Neuronal stem cell (in vitro differentiated cells): ENCODE results near the gene LRMDA.

ENCODE experiments used
- DNase-seq: peaks from one replicate; pipeline ENCODE4 v3.0.0-alpha.2; 2013; ENCODE audit warnings: low spot score
- H2AFZ ChIP-seq: one replicate; pipeline ENCODE4 v1.6.1; 2013; ENCODE audit warnings: mild to moderate bottlenecking, low read length, inconsistent platforms
- H2AK5ac ChIP-seq: 2 replicates; pipeline ENCODE4 v1.6.1; 2013; ENCODE audit warnings: low read depth, mild to moderate bottlenecking, inconsistent platforms, low read length, moderate library complexity, mixed read lengths
- H2BK120ac ChIP-seq: 2 replicates; pipeline ENCODE4 v1.6.1; 2013; ENCODE audit warnings: low read depth, mild to moderate bottlenecking, inconsistent platforms, low read length, moderate library complexity, mixed read lengths
- H2BK12ac ChIP-seq: one replicate; pipeline ENCODE4 v1.6.1; 2013; ENCODE audit warnings: low read length, inconsistent platforms
- H2BK15ac ChIP-seq: 2 replicates; pipeline ENCODE4 v1.6.1; 2013; ENCODE audit warnings: mild to moderate bottlenecking, low read length, inconsistent platforms, mixed read lengths
- H2BK5ac ChIP-seq: one replicate; pipeline ENCODE4 v1.6.1; 2013; ENCODE audit warnings: inconsistent platforms, mild to moderate bottlenecking, low read length, moderate library complexity
- H3K14ac ChIP-seq: one replicate; pipeline ENCODE4 v1.6.1; 2013; ENCODE audit warnings: low read length, inconsistent platforms
- H3K18ac ChIP-seq: 2 replicates; pipeline ENCODE4 v1.6.1; 2013; ENCODE audit warnings: low read length, inconsistent platforms
- H3K23ac ChIP-seq: 2 replicates; pipeline ENCODE4 v1.6.1; 2013; ENCODE audit warnings: low read depth, mild to moderate bottlenecking, mixed read lengths, low read length, inconsistent platforms; ENCODE audit not compliant: poor library complexity
- H3K27ac ChIP-seq: replicated peaks from 3 replicates; pipeline ENCODE4 v1.5.1; 2013; ENCODE audit warnings: low read length, inconsistent platforms
- H3K27me3 ChIP-seq, 3 experiments: 2 replicates each; pipeline ENCODE4 v1.6.1; 2013; ENCODE audit warnings: low read length in 3 of 3, mild to moderate bottlenecking in 2 of 3, inconsistent platforms in 1 of 3, low read depth in 1 of 3, mixed read lengths in 1 of 3, moderate library complexity in 1 of 3; ENCODE audit not compliant: control insufficient read depth in 3 of 3, insufficient read depth in 3 of 3
- H3K36me3 ChIP-seq, 2 donors: replicated peaks in 1 of 2; 2 replicates each; pipeline ENCODE4 v1.6.1; 2013; ENCODE audit warnings: low read length in 2 of 2; ENCODE audit not compliant: control insufficient read depth in 2 of 2, insufficient read depth in 2 of 2
- H3K4ac ChIP-seq: 2 replicates; pipeline ENCODE4 v1.6.1; 2013; ENCODE audit warnings: inconsistent platforms, mild to moderate bottlenecking, low read length, moderate library complexity
- H3K4me1 ChIP-seq, 2 donors: 1 replicate in 1 of 2; 2 replicates in 1 of 2; pipeline ENCODE4 v1.6.1; 2013; ENCODE audit warnings: low read length in 2 of 2, low read depth in 1 of 2; ENCODE audit not compliant: control insufficient read depth in 2 of 2, insufficient read depth in 1 of 2
- H3K4me2 ChIP-seq: one replicate; pipeline ENCODE4 v1.6.1; 2013; ENCODE audit warnings: mild to moderate bottlenecking, low read length, inconsistent platforms; ENCODE audit not compliant: insufficient read depth, poor library complexity, severe bottlenecking
- H3K4me3 ChIP-seq, 2 donors: 2 replicates each; pipeline ENCODE4 v1.5.1; 2013; ENCODE audit warnings: low read length in 2 of 2, mild to moderate bottlenecking in 2 of 2, inconsistent platforms in 1 of 2, moderate library complexity in 1 of 2
- H3K79me1 ChIP-seq: one replicate; pipeline ENCODE4 v1.6.1; 2013; ENCODE audit warnings: low read depth, mild to moderate bottlenecking, inconsistent platforms, low read length, moderate library complexity
- H3K9ac ChIP-seq: one replicate; pipeline ENCODE4 v1.6.1; 2013; ENCODE audit warnings: mild to moderate bottlenecking, low read depth, low read length, inconsistent platforms; ENCODE audit not compliant: poor library complexity
- H3K9me3 ChIP-seq, 2 donors: replicated peaks in 1 of 2; 2 replicates each; pipeline versions ENCODE3 to v1.6.1; 2013; ENCODE audit warnings: low read length in 2 of 2, mild to moderate bottlenecking in 2 of 2, inconsistent platforms in 1 of 2, low read depth in 1 of 2, mixed read lengths in 1 of 2, moderate library complexity in 1 of 2; ENCODE audit not compliant: control insufficient read depth in 2 of 2, insufficient read depth in 1 of 2
- H4K8ac ChIP-seq: one replicate; pipeline ENCODE4 v1.6.1; 2013; ENCODE audit warnings: low read depth, mild to moderate bottlenecking, inconsistent platforms, low read length, moderate library complexity
- H4K91ac ChIP-seq: one replicate; pipeline ENCODE4 v1.6.1; 2013; ENCODE audit warnings: low read length, low read depth, mild to moderate bottlenecking, inconsistent platforms; ENCODE audit not compliant: poor library complexity
- WGBS, 2 donors: extraction: QIAGEN DNeasy Blood & Tissue Kit; methylation state at CpG; one replicate each; pipeline ENCODE4 v1.1.7; 2013; ENCODE audit warnings: missing lambda C conversion rate in 2 of 2, mixed read lengths in 1 of 2; ENCODE audit not compliant: insufficient read length in 2 of 2, insufficient replicate concordance in 1 of 2; ENCODE audit errors: extremely low coverage in 2 of 2; 5-methylcytosine and 5-hydroxymethylcytosine counted together

The LRMDA gene

GRCh38 chr10:76352300-76352699 lies 920.9 kb downstream of the LRMDA start:
- Histone ChIP-seq H3K18ac (no peak overlapping the region), H3K4me2 (no peak overlapping the region), H3K4me3 (no peak overlapping the region), H3K36me3 (no peaks in the 10 kb centered on the region), H2BK5ac (no peak overlapping the region), H4K8ac (no peak overlapping the region), H2AFZ (no peak overlapping the region), H3K27ac (no peak overlapping the region), H3K27me3 (no peaks in the 10 kb centered on the region), H4K91ac (no peak overlapping the region), H3K9me3 (no peaks in the 10 kb centered on the region), H2BK12ac (no peak overlapping the region), H3K9ac (no peak overlapping the region), H3K4me1 (peaks cover 0 to 2% of the 10 kb centered on the region in 2 donors), H2BK15ac (no peak overlapping the region), H3K14ac (no peak overlapping the region), H3K23ac (no peak overlapping the region), H2AK5ac (no peak overlapping the region), H3K4ac (no peak overlapping the region), H2BK120ac (no peak overlapping the region), H3K79me1 (no peaks in the 10 kb centered on the region)
- DNase-seq = no peak
- WGBS, 2 donors = no CpG with 5 or more reads among the region's 5 CpGs

GRCh38 chr10:76353237-76353851 lies 921.9 kb downstream of the LRMDA start:
- no peak overlapping the region for H3K4ac ChIP-seq
- H2BK12ac ChIP-seq = no peak overlapping the region
- H3K4me2 ChIP-seq = no peak overlapping the region
- H3K18ac ChIP-seq = no peak overlapping the region
- no peak overlapping the region for H3K27ac ChIP-seq
- H3K4me1 ChIP-seq = peaks cover 0 to 5% of the 10 kb centered on the region in 2 donors
- H3K23ac ChIP-seq = no peak overlapping the region
- no peak overlapping the region for H4K8ac ChIP-seq
- no CpG with 5 or more reads among the region's 6 CpGs for WGBS, 2 donors
- H2AK5ac ChIP-seq = no peak overlapping the region
- no peak overlapping the region for H3K4me3 ChIP-seq
- H3K36me3 ChIP-seq = no peaks in the 10 kb centered on the region
- no peaks in the 10 kb centered on the region for H3K79me1 ChIP-seq
- H4K91ac ChIP-seq = no peak overlapping the region
- H3K9me3 ChIP-seq = no peaks in the 10 kb centered on the region
- DNase-seq = no peak
- H3K27me3 ChIP-seq = no peaks in the 10 kb centered on the region
- no peak overlapping the region for H2BK15ac ChIP-seq
- no peak overlapping the region for H3K14ac ChIP-seq
- H2BK5ac ChIP-seq = no peak overlapping the region
- no peak overlapping the region for H2BK120ac ChIP-seq
- H3K9ac ChIP-seq = no peak overlapping the region
- H2AFZ ChIP-seq = no peak overlapping the region

DNA sequence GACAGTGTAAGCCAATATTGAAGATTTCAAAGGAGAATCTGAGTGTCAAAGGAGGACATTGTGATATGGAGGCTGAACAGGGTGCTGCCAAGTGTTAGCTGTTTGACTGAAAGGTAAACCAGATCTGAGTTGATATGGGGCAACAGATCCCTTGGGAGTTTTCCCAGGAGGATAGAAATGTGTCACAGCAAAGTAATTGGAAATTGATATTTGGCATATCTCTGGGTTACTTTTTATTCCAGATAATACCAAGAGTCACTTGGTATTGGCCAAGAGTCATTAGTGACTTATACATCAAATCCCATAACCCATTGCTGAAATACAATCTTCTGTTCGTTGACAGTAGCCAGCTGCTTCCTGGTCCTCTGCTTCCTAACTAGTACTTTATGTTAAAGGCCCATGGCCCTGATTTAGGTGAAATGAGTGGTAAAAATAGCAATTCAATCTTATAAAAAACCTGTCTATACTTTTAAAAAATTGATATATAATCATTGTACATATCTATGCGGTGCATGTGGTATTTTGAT lies 922.9 kb downstream of the LRMDA start:
- H3K4ac ChIP-seq = no peak overlapping the region
- H3K79me1 ChIP-seq = no peaks in the 10 kb centered on the region
- H4K8ac ChIP-seq = no peak overlapping the region
- no peak overlapping the region for H3K23ac ChIP-seq
- H2AK5ac ChIP-seq = no peak overlapping the region
- no peaks in the 10 kb centered on the region for H3K27me3 ChIP-seq
- H2BK15ac ChIP-seq = no peak overlapping the region
- no peaks in the 10 kb centered on the region for H3K36me3 ChIP-seq
- H3K27ac ChIP-seq = no peak overlapping the region
- no peak overlapping the region for H4K91ac ChIP-seq
- H2BK120ac ChIP-seq = no peak overlapping the region
- H3K4me1 ChIP-seq = peaks cover 0 to 5% of the 10 kb centered on the region in 2 donors
- no peak overlapping the region for H2AFZ ChIP-seq
- H3K4me3 ChIP-seq = no peak overlapping the region
- no CpG with 5 or more reads among the region's 2 CpGs for WGBS, 2 donors
- no peak for DNase-seq
- no peaks in the 10 kb centered on the region for H3K9me3 ChIP-seq
- no peak overlapping the region for H3K9ac ChIP-seq
- H3K18ac ChIP-seq = no peak overlapping the region
- no peak overlapping the region for H3K4me2 ChIP-seq
- H3K14ac ChIP-seq = no peak overlapping the region
- no peak overlapping the region for H2BK12ac ChIP-seq
- no peak overlapping the region for H2BK5ac ChIP-seq

DNA sequence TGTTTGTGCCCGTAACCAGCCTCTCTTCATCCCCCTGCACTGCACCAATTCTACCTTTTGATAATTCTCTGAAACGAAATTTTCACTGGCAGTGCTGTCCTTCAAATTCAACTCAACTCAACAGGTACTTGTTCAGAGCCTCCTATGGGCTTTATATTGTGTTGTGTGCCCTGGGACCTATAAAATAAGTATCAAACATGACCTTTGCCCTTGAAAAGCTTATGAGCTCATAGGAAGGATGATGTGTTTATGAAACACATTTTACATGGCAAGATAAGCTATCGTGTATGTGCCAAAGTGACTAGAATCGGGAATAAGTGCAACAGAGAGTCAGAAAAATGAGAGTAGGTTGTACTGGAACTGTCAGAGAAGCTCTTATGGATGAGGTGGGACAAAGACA lies 923.5 kb downstream of the LRMDA start:
- no peak overlapping the region for H3K4me2 ChIP-seq
- no peak overlapping the region for H3K27ac ChIP-seq
- H3K4me3 ChIP-seq = no peak overlapping the region
- no peak overlapping the region for H3K4ac ChIP-seq
- no peak overlapping the region for H4K91ac ChIP-seq
- no peaks in the 10 kb centered on the region for H3K79me1 ChIP-seq
- H3K27me3 ChIP-seq = no peaks in the 10 kb centered on the region
- no peak overlapping the region for H3K14ac ChIP-seq
- H3K36me3 ChIP-seq = no peaks in the 10 kb centered on the region
- no peak overlapping the region for H2AFZ ChIP-seq
- H3K9ac ChIP-seq = no peak overlapping the region
- no peak overlapping the region for H2BK15ac ChIP-seq
- no peaks in the 10 kb centered on the region for H3K9me3 ChIP-seq
- DNase-seq = no peak
- no CpG with 5 or more reads among the region's 4 CpGs for WGBS, 2 donors
- H2AK5ac ChIP-seq = no peak overlapping the region
- H3K23ac ChIP-seq = no peak overlapping the region
- H2BK120ac ChIP-seq = no peak overlapping the region
- no peak overlapping the region for H2BK12ac ChIP-seq
- H3K4me1 ChIP-seq = peaks cover 0 to 5% of the 10 kb centered on the region in 2 donors
- H3K18ac ChIP-seq = no peak overlapping the region
- H4K8ac ChIP-seq = no peak overlapping the region
- no peak overlapping the region for H2BK5ac ChIP-seq
